Forelimb muscle (tissue), 1 donor: ENCODE results near the gene LENG9. TPM values are rescaled to one million over a fixed set of nuclear protein-coding genes. Genes with fewer than 3 reads are reported as not detected.

Experiments used
- DNase-seq: peaks from one replicate; pipeline ENCODE4 v3.0.0-alpha.2; 2013; ENCODE audit warnings: low read depth
- polyA plus RNA-seq: library from polyadenylated mRNA; unstranded; fragments of 120-200 nt; gene quantifications from one replicate; pipeline ENCODE4 v1.2.1, GENCODE V29; 2013; ENCODE audit not compliant: insufficient read length

The LENG9 gene
- polyA plus RNA-seq, 1 donor = 1.8 TPM

GRCh38 chr19:54422136-54422535 is 41.4 kb downstream of the LENG9 start:
- no peak for DNase-seq

GRCh38 chr19:54421521-54421920 is 42.1 kb downstream of the LENG9 start:
- no peak for DNase-seq

GRCh38 chr19:54421169-54421516 is 42.4 kb downstream of the LENG9 start:
- no peak for DNase-seq

GRCh38 chr19:54420383-54421168 is 43.0 kb downstream of the LENG9 start:
- no peak for DNase-seq

GRCh38 chr19:54420068-54420382 is 43.6 kb downstream of the LENG9 start:
- no peak for DNase-seq

- DNase-seq = no peak
Measured at GRCh38 chr19:54418930-54419800, 44.4 kb downstream of the LENG9 start.

- DNase-seq = no peak
Measured at GRCh38 chr19:54418030-54418929, 45.3 kb downstream of the LENG9 start.

- DNase-seq = no peak
Measured at GRCh38 chr19:54416695-54417491, 46.7 kb downstream of the LENG9 start.

GRCh38 chr19:54415901-54416673 is 47.5 kb downstream of the LENG9 start:
- no peak for DNase-seq

- no peak for DNase-seq
Measured at GRCh38 chr19:54415208-54415900, 48.2 kb downstream of the LENG9 start, which contains the start of gene TTYH1. TTYH1 (plus strand) TSS chr19:54415464; CDS start chr19:54415553, 89 bp downstream.

GRCh38 chr19:54414156-54414555 is 49.4 kb downstream of the LENG9 start:
- no peak for DNase-seq

- no peak for DNase-seq
Measured at GRCh38 chr19:54412877-54413276, 50.7 kb downstream of the LENG9 start.

Other genes with a start within 250 kb of the LENG9 start
- 1.8 TPM for gene LILRB3, start 240.8 kb downstream of the LENG9 start, polyA plus RNA-seq
- 1.2 TPM for gene LILRA6, start 221.0 kb downstream of the LENG9 start, polyA plus RNA-seq
- gene LILRB5, start 206.5 kb downstream of the LENG9 start, polyA plus RNA-seq = 8.1 TPM
- 1.9 TPM for gene LILRB2, start 182.7 kb downstream of the LENG9 start, polyA plus RNA-seq
- gene LILRA5, start 150.6 kb downstream of the LENG9 start, polyA plus RNA-seq = 0.44 TPM
- gene LILRA4, start 124.6 kb downstream of the LENG9 start, polyA plus RNA-seq = not detected
- 6.6 TPM for gene LAIR1, start 98.8 kb downstream of the LENG9 start, polyA plus RNA-seq
- gene TTYH1, start 48.3 kb downstream of the LENG9 start, polyA plus RNA-seq = 3.9 TPM
- gene LENG8, start 14.6 kb downstream of the LENG9 start, polyA plus RNA-seq = 120 TPM
- 29.2 TPM for gene CDC42EP5, start 9.5 kb upstream of the LENG9 start, polyA plus RNA-seq
- gene LAIR2, start 39.1 kb upstream of the LENG9 start, polyA plus RNA-seq = not detected
- gene LILRA2, start 110.0 kb upstream of the LENG9 start, polyA plus RNA-seq = 0.81 TPM
- 0.46 TPM for gene LILRA1, start 129.9 kb upstream of the LENG9 start, polyA plus RNA-seq
- 1.1 TPM for gene LILRB1, start 166.7 kb upstream of the LENG9 start, polyA plus RNA-seq
- 0.63 TPM for gene LILRB4, start 199.2 kb upstream of the LENG9 start, polyA plus RNA-seq